WTC11 (cell line): ENCODE data around the gene OBI1. TPM values are rescaled to one million over a fixed set of nuclear protein-coding genes. Genes with fewer than 3 reads are reported as not detected.

ENCODE experiments used
- ATAC-seq: fragments of 200-7000 bp; cut with Tn5 transposase; 2 replicates; pipeline ENCODE4 v1.10.0; 2021; ENCODE audit warnings: mild to moderate bottlenecking, moderate library complexity
- CTCF ChIA-PET: fragments of 300-600 bp; sonication (Branson Sonifier 250); formaldehyde crosslinking; loops from one replicate; lab custom pipeline; 2021; ENCODE audit warnings: antibody characterized with exemption; lab: Charles Lee
- POLR2A ChIA-PET: fragments of 350-600 bp; sonication (Branson Sonifier 250); formaldehyde crosslinking; loops from one replicate; lab custom pipeline; 2021; ENCODE audit warnings: antibody characterized with exemption; lab: Charles Lee
- DNase-seq: peaks from one replicate; pipeline ENCODE4 v3.0.0; 2021; ENCODE audit warnings: low spot score
- H3K27ac Mint-ChIP-seq: 2 replicates; pipeline ENCODE4 v1.8.0; 2021; ENCODE audit warnings: mixed read lengths
- H3K27me3 Mint-ChIP-seq: 2 replicates; pipeline ENCODE4 v1.8.0; 2021; ENCODE audit warnings: low read depth, mild to moderate bottlenecking, moderate library complexity, mixed read lengths
- H3K36me3 Mint-ChIP-seq: 2 replicates; pipeline ENCODE4 v1.8.0; 2021; ENCODE audit warnings: mixed read lengths
- H3K4me1 Mint-ChIP-seq: 2 replicates; pipeline ENCODE4 v1.8.0; 2022; ENCODE audit warnings: mixed read lengths
- H3K4me3 Mint-ChIP-seq: 2 replicates; pipeline ENCODE4 v1.8.0; 2021; ENCODE audit warnings: mild to moderate bottlenecking, moderate library complexity, mixed read lengths
- H3K9me3 Mint-ChIP-seq: 2 replicates; pipeline ENCODE4 v1.8.0; 2021; ENCODE audit warnings: mixed read lengths
- AFF4 ChIP-seq: sonication (generic); formaldehyde crosslinking; IDR thresholded peaks from 2 replicates; pipeline ENCODE4 v1.8.1; 2023; ENCODE audit warnings: mild to moderate bottlenecking, missing genetic modification reagents, borderline replicate concordance
- ELF4 ChIP-seq: sonication (generic); formaldehyde crosslinking; IDR thresholded peaks from 2 replicates; pipeline ENCODE4 v1.8.1; 2022; ENCODE audit warnings: low read depth, mild to moderate bottlenecking, moderate library complexity, missing genetic modification reagents
- GTF2I ChIP-seq: fragments of 250-450 bp; sonication (Bioruptor Pico); conservative IDR thresholded peaks from 2 replicates; pipeline ENCODE4 v1.4.0; 2021; ENCODE audit warnings: mild to moderate bottlenecking
- JUN ChIP-seq: sonication (generic); formaldehyde crosslinking; IDR thresholded peaks from 2 replicates; pipeline ENCODE4 v1.8.0; 2023; ENCODE audit warnings: mild to moderate bottlenecking, missing genetic modification reagents
- NR3C1 ChIP-seq: sonication (generic); formaldehyde crosslinking; conservative IDR thresholded peaks from 2 replicates; pipeline ENCODE4 v1.8.1; 2023; ENCODE audit warnings: low read depth, mild to moderate bottlenecking, missing genetic modification reagents
- SMAD3 ChIP-seq: sonication (generic); formaldehyde crosslinking; IDR thresholded peaks from 2 replicates; pipeline ENCODE4 v1.8.0; 2022; ENCODE audit warnings: missing genetic modification reagents, mild to moderate bottlenecking, borderline replicate concordance
- SP1 ChIP-seq: sonication (generic); formaldehyde crosslinking; conservative IDR thresholded peaks from 2 replicates; pipeline ENCODE4 v1.8.1; 2022; ENCODE audit warnings: missing genetic modification reagents
- TEAD4 ChIP-seq: sonication (generic); formaldehyde crosslinking; IDR thresholded peaks from 2 replicates; pipeline ENCODE4 v1.8.0; 2022; ENCODE audit warnings: mild to moderate bottlenecking, missing genetic modification reagents
- TP53 ChIP-seq: sonication (generic); formaldehyde crosslinking; IDR thresholded peaks from 2 replicates; pipeline ENCODE4 v1.8.1; 2023; ENCODE audit warnings: mild to moderate bottlenecking, missing genetic modification reagents
- ZBTB43 ChIP-seq: sonication (generic); formaldehyde crosslinking; IDR thresholded peaks from 2 replicates; pipeline ENCODE4 v1.8.1; 2023; ENCODE audit warnings: mild to moderate bottlenecking, missing genetic modification reagents
- ZNF219 ChIP-seq: sonication (generic); formaldehyde crosslinking; IDR thresholded peaks from 2 replicates; pipeline ENCODE4 v1.8.0; 2023; ENCODE audit warnings: missing genetic modification reagents, mild to moderate bottlenecking, borderline replicate concordance
- ZNF263 ChIP-seq: sonication (generic); formaldehyde crosslinking; IDR thresholded peaks from 2 replicates; pipeline ENCODE4 v1.8.1; 2022; ENCODE audit warnings: low read depth, mild to moderate bottlenecking, moderate library complexity, missing genetic modification reagents
- ZNF281 ChIP-seq: sonication (generic); formaldehyde crosslinking; IDR thresholded peaks from 2 replicates; pipeline ENCODE4 v1.8.0; 2023; ENCODE audit warnings: mild to moderate bottlenecking, missing genetic modification reagents
- ZNF317 ChIP-seq: sonication (generic); formaldehyde crosslinking; IDR thresholded peaks from 2 replicates; pipeline ENCODE4 v1.8.1; 2023; ENCODE audit warnings: low read depth, mild to moderate bottlenecking, moderate library complexity, missing genetic modification reagents, borderline replicate concordance
- total RNA-seq: library from RNA; stranded (reverse); gene quantifications from 3 replicates; pipeline ENCODE4 v1.2.3, GENCODE V29; 2021
- TF ChIP-seq, protein P1 (sequence below): sonication (generic); formaldehyde crosslinking; IDR thresholded peaks from 2 replicates; pipeline ENCODE4 v1.8.0; 2022; ENCODE audit warnings: mild to moderate bottlenecking, missing genetic modification reagents
- TF ChIP-seq, protein P2 (sequence below): fragments of 250-450 bp; sonication (Bioruptor Pico); IDR thresholded peaks from 2 replicates; pipeline ENCODE4 v1.9.0; 2021; ENCODE audit warnings: mild to moderate bottlenecking, borderline replicate concordance

OBI1 gene
- total RNA-seq, 1 experiment from 2014 or later, result 13.4 TPM

DNA sequence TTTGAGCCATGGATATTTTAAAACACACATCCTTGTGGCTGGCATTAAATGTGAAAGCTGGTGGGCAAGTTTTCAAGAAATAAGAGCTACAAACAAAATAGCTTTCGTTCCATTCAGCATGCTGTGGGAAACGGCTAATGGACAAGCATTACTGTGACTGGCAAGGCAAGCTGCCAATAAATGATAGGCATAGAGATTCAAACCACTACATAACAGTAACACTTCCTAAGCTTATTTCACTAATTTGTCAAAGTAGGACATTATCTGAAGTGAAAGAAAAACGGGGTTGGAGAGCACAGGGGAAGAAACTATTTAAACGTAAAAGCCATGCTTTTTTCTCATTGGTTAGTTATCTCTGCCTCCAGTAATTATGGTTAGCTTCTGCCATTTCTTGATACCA, 26.0 kb downstream of the OBI1 start (continued):
- no peak for TF ChIP-seq AFF4

DNA sequence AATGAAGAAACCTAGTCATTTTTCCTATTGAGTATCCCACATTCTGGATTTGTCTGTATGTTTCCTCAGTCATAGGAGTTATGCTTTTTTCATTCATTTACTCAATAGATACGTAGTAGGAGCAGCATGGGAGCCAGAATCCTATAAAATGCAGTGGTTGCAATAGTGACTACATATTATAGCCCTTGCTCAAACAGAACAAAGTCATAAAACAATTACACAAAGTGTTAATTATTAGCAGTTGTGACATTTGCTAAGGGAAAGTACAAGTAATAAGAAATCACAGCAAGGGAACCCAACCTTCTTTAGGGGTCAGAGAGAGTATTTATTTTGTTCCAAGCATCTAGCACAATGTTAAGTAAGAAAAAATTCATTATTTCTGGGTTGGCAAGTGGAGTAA, 27.9 kb downstream of the OBI1 start:
- Mint-ChIP-seq H3K36me3 (peaks cover 65% of the 10 kb centered on the region), H3K4me1 (no peaks in the 10 kb centered on the region), H3K4me3 (no peak overlapping the region), H3K27ac (no peak overlapping the region), H3K27me3 (no peaks in the 10 kb centered on the region), H3K9me3 (no peaks in the 10 kb centered on the region)
- CTCF ChIA-PET, result no interaction called here
- TF ChIP-seq GTF2I (CRISPR knock-in tag), result no peak
- no peak for TF ChIP-seq SMAD3
- no peak for TF ChIP-seq ZNF281 (CRISPR knock-in tag)
- no peak for TF ChIP-seq NR3C1 (CRISPR knock-in tag)
- TF ChIP-seq SP1 (CRISPR knock-in tag), result no peak
- no peak for TF ChIP-seq TEAD4 (CRISPR knock-in tag)
- TF ChIP-seq, protein P1, sequence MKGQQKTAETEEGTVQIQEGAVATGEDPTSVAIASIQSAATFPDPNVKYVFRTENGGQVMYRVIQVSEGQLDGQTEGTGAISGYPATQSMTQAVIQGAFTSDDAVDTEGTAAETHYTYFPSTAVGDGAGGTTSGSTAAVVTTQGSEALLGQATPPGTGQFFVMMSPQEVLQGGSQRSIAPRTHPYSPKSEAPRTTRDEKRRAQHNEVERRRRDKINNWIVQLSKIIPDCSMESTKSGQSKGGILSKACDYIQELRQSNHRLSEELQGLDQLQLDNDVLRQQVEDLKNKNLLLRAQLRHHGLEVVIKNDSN (CRISPR knock-in tag), result no peak
- TF ChIP-seq ELF4, result no peak
- no peak for TF ChIP-seq ZNF263 (CRISPR knock-in tag)
- no peak for TF ChIP-seq TP53 (CRISPR knock-in tag)
- no peak for TF ChIP-seq JUN (CRISPR knock-in tag)
- TF ChIP-seq ZNF317 (CRISPR knock-in tag), result no peak
- TF ChIP-seq, protein P2, sequence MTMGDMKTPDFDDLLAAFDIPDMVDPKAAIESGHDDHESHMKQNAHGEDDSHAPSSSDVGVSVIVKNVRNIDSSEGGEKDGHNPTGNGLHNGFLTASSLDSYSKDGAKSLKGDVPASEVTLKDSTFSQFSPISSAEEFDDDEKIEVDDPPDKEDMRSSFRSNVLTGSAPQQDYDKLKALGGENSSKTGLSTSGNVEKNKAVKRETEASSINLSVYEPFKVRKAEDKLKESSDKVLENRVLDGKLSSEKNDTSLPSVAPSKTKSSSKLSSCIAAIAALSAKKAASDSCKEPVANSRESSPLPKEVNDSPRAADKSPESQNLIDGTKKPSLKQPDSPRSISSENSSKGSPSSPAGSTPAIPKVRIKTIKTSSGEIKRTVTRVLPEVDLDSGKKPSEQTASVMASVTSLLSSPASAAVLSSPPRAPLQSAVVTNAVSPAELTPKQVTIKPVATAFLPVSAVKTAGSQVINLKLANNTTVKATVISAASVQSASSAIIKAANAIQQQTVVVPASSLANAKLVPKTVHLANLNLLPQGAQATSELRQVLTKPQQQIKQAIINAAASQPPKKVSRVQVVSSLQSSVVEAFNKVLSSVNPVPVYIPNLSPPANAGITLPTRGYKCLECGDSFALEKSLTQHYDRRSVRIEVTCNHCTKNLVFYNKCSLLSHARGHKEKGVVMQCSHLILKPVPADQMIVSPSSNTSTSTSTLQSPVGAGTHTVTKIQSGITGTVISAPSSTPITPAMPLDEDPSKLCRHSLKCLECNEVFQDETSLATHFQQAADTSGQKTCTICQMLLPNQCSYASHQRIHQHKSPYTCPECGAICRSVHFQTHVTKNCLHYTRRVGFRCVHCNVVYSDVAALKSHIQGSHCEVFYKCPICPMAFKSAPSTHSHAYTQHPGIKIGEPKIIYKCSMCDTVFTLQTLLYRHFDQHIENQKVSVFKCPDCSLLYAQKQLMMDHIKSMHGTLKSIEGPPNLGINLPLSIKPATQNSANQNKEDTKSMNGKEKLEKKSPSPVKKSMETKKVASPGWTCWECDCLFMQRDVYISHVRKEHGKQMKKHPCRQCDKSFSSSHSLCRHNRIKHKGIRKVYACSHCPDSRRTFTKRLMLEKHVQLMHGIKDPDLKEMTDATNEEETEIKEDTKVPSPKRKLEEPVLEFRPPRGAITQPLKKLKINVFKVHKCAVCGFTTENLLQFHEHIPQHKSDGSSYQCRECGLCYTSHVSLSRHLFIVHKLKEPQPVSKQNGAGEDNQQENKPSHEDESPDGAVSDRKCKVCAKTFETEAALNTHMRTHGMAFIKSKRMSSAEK, result no peak
- TF ChIP-seq ZNF219, result no peak
- no peak for TF ChIP-seq ZBTB43 (CRISPR knock-in tag)
- no peak for ATAC-seq
- POLR2A ChIA-PET, result no interaction called here
- DNase-seq, result no peak
